DOHH2 (cell line): ENCODE data around the gene MAP4K2.
A peak's percentile ranks its signal among the peaks of the same experiment; 100 is the strongest.

Experiments
- EZH2phosphoT487 ChIP-seq: fragments of 200-600 bp; sonication (generic); IDR thresholded peaks from 2 replicates; pipeline ENCODE4 v1.6.1; 2017; ENCODE audit warnings: borderline replicate concordance, mild to moderate bottlenecking, antibody characterized with exemption, low read length, moderate library complexity, mixed read lengths
- TF ChIP-seq, protein P1 (sequence below): fragments of 200-600 bp; sonication (generic); IDR thresholded peaks from one replicate; pipeline ENCODE4 v1.5.1; 2014; ENCODE audit warnings: antibody characterized with exemption, mild to moderate bottlenecking, low read depth, low read length; ENCODE audit not compliant: poor library complexity, severe bottlenecking

- TF ChIP-seq, protein P1, sequence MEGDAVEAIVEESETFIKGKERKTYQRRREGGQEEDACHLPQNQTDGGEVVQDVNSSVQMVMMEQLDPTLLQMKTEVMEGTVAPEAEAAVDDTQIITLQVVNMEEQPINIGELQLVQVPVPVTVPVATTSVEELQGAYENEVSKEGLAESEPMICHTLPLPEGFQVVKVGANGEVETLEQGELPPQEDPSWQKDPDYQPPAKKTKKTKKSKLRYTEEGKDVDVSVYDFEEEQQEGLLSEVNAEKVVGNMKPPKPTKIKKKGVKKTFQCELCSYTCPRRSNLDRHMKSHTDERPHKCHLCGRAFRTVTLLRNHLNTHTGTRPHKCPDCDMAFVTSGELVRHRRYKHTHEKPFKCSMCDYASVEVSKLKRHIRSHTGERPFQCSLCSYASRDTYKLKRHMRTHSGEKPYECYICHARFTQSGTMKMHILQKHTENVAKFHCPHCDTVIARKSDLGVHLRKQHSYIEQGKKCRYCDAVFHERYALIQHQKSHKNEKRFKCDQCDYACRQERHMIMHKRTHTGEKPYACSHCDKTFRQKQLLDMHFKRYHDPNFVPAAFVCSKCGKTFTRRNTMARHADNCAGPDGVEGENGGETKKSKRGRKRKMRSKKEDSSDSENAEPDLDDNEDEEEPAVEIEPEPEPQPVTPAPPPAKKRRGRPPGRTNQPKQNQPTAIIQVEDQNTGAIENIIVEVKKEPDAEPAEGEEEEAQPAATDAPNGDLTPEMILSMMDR, result peak; percentile 74
- no peak for TF ChIP-seq EZH2phosphoT487
These were observed 41.5 kb upstream of the MAP4K2 start, which contains the start of gene CDC42BPG for GRCh38 chr11:64844330-64845128.
